Stimulated activated CD8-positive, alpha-beta memory T cell treated with anti-CD3 and anti-CD28 coated beads, Interleukin-15, amount 100 ng/mL, for 48 hours (primary cell): ENCODE data around the gene CDH12.

Source experiments
- DNase-seq, 2 donors: peaks; one replicate each; pipeline ENCODE4 v3.0.0-alpha.2; 2020; ENCODE audit warnings: low read depth in 2 of 2

The CDH12 gene

DNA sequence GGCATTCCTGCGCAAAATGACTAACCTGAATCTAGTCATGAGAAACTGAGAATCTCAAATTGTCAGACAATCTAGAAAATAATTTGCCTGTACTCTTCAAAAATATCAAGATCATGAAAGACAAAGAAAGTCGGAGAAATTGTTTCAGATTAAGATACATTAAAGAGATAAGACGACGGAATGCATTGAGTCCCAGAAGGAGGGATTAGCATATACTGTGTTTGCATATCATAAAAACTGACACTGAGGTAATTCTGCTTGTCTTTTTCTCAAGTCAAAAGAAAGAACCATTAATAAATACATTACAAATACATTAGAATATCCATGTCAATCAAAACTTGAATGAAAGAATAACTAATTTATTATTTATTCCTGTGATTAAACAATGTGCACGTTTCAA, 88.4 kb downstream of the CDH12 start:
- DNase-seq = no peak

- no peak for DNase-seq
Measured at GRCh38 chr5:22757776-22758175, 95.4 kb downstream of the CDH12 start.

GRCh38 chr5:22754155-22754554, 99.0 kb downstream of the CDH12 start:
- no peak for DNase-seq

DNA sequence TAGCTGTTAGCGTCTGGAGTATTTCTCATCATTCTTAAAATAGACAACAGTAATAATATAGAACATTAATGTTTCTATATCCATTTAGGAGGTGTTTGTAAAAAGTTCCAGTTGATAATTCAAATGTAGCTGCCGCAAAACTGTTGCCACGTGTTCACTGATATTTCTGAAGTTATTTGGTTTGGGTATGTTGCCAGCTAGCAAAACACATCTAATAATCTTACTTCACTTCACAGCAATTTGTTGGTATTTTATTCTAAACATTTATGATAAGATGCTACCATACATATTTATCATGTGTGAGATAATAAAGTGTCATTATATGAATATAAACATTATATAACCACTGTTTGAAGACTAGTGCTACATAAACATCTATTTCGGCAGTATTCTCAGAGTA, 101.6 kb downstream of the CDH12 start:
- no peak for DNase-seq

DNA sequence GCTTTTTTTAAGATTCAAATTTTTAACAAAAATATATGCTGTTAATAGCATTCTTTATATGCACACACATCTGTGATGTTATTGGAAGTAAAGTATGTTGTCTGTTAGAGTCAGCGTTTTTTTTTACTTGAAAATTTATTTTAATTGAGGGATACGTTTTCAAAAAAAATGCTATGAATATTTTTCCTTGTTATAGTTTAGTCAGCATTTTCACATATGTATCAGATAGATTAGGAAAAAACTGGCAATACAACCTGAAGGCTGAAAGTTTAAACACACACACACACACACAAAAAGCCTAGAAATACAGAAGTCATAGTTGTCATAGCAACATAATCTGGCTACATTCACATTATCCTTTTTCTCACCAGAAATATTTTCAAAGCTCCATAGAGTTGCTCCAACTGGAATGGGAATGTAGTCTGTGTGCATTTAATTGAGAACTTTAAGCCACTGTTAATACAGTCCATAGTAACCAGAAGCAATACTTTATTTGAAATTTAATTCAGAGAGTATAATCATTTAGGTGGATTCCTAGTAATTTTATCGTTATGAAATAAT, 116.6 kb downstream of the CDH12 start:
- no peak for DNase-seq

DNA sequence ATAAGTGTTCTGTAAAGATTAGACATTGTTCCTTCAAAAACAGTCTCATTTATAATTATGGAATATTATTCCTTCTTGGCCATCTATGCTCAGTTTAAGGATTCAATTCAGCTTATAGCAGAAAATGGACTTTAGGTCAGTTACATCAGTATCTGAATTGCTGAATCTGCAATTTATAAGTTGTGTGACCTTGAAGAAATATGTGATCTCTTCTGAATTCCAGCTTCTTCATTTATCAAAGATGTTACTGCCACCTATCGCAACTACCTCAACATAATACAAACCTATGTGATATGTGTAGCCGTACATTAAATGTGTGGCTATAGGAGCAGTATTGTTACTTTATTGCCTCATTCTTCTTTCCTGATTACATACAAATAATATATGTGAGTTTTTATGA, 118.2 kb downstream of the CDH12 start:
- no peak for DNase-seq

DNA sequence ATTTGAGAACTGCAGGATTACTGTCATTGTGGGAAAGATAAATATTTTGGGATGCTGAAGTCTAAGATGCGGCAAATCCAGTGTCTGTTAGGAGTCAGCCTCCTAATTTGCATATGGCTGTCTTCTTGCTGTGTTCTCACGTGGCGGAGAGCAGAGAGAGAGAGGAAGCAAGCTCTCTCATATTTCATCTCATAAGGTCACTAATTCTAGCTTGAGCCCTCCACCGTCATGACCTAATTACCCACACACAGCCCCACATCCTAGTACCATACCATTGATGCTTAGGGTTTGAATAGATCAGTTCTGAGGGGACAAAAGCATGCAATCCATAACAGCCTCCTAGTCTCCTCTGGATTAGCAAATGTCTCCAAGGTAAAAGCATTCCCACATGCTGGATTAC, 124.5 kb downstream of the CDH12 start:
- no peak for DNase-seq

DNA sequence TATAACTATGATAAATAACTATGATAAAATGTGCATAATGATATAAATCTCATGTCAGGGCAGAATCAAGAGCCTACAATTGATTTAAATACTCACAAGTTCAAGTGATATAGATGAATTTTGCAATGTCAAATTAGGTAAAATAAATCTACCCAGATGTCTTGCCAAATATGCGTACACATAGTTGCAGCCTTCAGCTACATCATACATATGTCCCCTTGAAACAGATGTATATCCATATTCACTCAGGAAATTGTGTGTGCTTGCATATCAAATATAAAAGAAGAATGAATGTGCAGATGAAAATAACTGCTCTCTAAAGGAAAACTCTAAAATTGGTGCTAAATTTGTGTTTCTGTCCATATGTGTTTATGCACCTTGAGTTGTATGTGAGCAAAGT, 130.7 kb downstream of the CDH12 start:
- DNase-seq = no peak

DNA sequence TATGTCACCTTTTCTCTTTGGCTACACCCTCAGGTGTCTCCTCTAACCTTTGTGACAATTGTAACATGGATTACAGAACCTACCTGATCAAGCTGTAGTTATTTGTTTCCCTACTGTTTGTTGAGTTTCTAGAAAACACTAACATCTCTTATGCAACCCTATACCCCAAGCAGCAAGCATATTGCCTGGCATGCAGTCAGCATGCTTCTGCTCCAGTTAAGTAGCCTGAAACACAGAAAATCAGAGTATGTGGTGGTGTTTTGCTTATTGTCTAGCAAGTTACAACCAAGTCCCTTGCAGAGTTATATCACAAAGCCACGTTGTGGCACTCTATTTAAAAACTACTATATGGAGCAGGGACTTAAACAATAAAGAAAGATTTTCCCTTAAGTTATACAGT, 131.1 kb downstream of the CDH12 start:
- no peak for DNase-seq

DNA sequence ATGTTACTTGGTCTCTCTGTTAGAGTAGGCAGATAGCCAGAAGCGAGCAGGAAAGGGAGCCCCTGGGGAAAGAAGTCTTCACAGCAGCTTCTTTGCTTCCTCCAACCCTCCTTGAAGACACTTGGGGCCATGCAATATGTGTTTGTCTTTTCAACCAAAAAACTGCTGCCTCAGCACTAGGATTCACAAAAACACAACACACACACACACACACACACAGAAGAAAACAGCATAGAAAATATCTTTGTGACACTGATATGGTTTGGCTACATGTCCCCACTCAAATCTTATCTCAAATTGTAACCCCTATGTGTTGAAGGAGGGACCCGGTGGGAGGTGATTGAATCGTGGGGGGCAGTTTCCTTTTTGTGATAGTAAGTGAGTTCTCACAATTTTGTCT, 133.3 kb downstream of the CDH12 start:
- DNase-seq = no peak

GRCh38 chr5:22710660-22711059, 142.5 kb downstream of the CDH12 start:
- DNase-seq = no peak

- DNase-seq = no peak
Measured at GRCh38 chr5:22709743-22710142, 143.4 kb downstream of the CDH12 start.

DNA sequence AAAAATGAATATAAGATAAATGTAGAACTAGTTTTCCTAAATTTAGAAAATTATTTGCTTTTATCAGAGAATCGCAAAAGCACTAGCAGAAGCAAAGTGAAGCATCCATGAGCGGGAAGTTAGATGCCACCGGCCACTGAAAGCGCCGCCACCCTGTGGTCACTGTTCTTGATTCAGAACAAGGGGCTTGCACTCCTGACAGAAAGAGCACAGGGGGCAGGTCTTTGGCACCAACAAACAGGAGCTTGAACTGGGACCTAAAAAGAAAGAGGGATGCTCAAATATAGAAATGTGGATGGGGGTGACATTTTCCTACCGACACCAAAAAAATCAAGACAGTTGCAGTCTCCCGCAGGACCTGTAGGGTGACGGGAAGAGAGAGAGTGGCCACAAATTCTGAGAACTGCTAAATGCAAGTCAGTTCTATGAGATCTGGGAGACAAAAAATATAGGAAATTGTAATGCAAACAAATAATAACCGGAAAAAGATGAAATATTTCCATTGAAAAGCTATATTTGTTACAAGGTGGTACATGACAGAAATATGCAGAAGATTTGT, 144.3 kb downstream of the CDH12 start:
- no peak for DNase-seq

GRCh38 chr5:22706901-22707300, 146.2 kb downstream of the CDH12 start:
- DNase-seq = no peak

GRCh38 chr5:22699319-22699718, 153.8 kb downstream of the CDH12 start:
- no peak for DNase-seq

DNA sequence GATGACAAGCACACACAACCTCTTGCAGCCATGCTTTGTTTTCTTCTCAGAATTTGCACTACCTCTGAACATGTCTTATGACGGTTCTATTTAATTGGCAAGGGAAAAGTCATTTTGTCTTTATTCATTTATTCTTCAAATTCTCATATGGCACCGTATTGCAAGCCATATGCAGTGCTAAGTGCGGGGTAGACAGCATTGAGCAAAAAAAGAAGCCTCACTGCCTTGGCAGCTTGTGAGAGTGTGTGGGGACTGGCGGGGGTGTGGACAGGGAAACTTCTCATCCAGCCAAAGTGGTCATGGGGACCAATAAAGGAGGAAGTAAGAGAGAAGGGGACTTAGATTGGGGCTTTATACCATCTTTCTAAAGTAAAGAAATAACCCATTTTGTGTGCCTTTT, 160.0 kb downstream of the CDH12 start:
- DNase-seq = no peak

DNA sequence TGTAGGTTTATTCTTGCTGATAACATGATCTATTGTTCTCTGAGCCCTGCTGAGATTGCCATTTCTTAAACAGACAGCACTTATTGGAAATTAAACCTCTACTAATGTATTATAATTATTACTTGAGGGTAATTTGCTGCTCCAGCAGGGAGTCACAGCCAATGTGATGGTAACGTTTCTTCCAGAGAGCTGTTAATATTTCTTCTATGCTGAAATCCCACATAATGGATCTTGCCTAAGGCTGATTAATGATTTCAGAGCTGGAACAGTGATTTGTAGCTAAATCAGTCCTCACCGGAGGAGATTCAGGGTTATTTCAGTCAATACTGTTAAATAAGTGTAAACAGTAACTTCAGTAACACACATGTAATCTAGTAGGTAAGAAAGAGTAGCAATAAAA, 170.1 kb downstream of the CDH12 start:
- DNase-seq = no peak

DNA sequence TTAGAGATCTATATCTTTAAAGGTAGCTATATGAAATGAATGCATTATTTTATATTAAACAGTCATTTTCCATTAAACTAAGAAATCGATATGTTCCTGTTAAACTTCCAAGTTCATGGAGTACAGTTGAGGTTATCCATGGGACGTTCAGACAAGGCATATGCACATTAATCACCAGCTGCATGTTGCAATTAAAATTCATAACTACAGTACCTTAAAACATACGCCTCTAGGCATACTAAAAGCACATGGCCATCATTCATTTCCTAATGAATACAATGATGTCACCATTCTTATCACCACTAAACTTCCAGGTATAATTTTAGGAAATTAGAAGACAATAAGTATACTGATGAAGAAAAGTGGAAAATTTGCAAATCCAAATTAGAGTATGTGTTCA, 174.3 kb downstream of the CDH12 start:
- DNase-seq = no peak

DNA sequence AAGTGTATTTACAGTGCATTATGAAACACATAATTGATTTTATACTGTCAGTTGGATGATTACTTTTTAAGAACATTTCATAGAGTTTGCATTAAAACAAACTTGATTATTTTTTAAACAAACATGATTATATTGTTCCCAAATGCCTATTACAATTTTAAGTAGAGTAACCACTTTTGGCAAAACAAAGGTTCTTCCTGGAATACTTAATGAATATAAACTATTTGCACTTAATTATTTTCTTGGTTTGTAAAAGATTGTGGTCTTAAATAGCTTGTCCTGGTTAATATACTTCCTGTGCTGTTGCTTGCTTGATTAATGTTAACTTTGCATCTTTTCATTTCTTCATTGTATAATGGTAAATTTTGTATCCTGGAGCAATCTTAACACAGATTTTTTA, 180.0 kb downstream of the CDH12 start:
- DNase-seq = no peak

- DNase-seq = no peak
Measured at GRCh38 chr5:22669345-22669744, 183.8 kb downstream of the CDH12 start.

GRCh38 chr5:22665801-22666200, 187.3 kb downstream of the CDH12 start:
- DNase-seq = no peak

GRCh38 chr5:22663134-22663533, 190.0 kb downstream of the CDH12 start:
- DNase-seq = no peak

DNA sequence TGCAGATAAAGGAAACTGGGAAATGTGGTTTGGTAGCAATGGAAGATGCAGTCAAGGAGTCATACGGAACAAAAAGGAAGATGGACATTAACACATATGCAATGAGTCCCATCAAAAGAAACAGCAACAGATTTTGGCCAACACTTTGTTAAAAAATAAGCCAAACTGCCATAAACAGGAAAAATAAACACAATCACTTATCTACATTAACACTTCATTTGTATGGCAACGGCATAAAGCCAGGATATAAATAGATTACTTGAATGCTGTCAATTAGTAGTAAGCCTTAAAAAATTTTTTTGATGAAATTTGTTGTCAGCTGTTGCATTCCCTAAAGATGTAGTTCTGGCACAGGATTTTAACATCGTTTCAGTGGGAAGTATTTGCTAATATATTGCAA, 190.8 kb downstream of the CDH12 start:
- DNase-seq = no peak

GRCh38 chr5:22651355-22651754, 201.8 kb downstream of the CDH12 start:
- DNase-seq = no peak
